Memory B cell (primary cell): ENCODE measurements around the gene CASP2.
"Not testable (repeated sequence)": the region's sequence is repeated elsewhere in the genome, so short reads cannot be mapped to it uniquely, and the experiment has no call there.

Source experiments
- ATAC-seq: fragments of 150-1000 bp; cut with Tn5 transposase; 2 replicates; pipeline ENCODE4 v1.10.0; 2021; ENCODE audit warnings: low read depth, mild to moderate bottlenecking, moderate library complexity
- DNase-seq, 2 donors: peaks; one replicate each; pipeline ENCODE4 v3.0.0; 2022; ENCODE audit warnings: low spot score in 2 of 2
- H3K27ac Mint-ChIP-seq: one replicate; pipeline ENCODE4 v1.8.0; 2022; ENCODE audit warnings: mild to moderate bottlenecking, moderate library complexity, mixed read lengths
- H3K27me3 Mint-ChIP-seq: one replicate; pipeline ENCODE4 v1.8.0; 2022; ENCODE audit warnings: mixed read lengths
- H3K36me3 Mint-ChIP-seq: one replicate; pipeline ENCODE4 v1.8.0; 2022; ENCODE audit warnings: mild to moderate bottlenecking, mixed read lengths
- H3K4me1 Mint-ChIP-seq: one replicate; pipeline ENCODE4 v1.8.0; 2022; ENCODE audit warnings: mixed read lengths
- H3K4me3 Mint-ChIP-seq: one replicate; pipeline ENCODE4 v1.8.0; 2022; ENCODE audit warnings: mild to moderate bottlenecking, moderate library complexity, mixed read lengths
- H3K9me3 Mint-ChIP-seq: one replicate; pipeline ENCODE4 v1.8.0; 2022; ENCODE audit warnings: mixed read lengths

CASP2 gene

DNA sequence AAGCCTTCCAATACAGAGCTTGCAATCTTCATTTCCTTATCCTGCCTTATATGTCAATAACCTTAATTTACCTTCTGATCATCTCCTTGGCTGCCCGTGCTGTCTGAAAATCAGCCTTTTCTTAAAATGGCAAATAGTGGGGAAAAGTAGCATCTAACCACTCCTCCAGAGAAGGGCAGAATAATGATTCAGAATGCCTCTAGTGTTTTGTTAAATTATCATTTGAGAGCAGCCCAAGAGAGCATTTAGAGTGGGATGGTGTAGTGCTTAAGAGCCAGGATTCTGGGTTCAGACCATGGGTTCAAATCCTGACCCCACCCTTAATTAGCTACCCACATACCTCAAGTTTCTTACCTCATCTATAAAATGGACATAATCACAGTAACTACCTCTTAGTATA lies 8.0 kb upstream of the CASP2 start:
- Mint-ChIP-seq H3K27me3 (no peaks in the 10 kb centered on the region), H3K4me3 (no peak overlapping the region)
- no peak for ATAC-seq

GRCh38 chr7:143280566-143280965 lies 7.6 kb upstream of the CASP2 start:
- no peak overlapping the region for H3K4me3 Mint-ChIP-seq
- no peak for DNase-seq

More for the DNA sequence above, 8.0 kb upstream of the CASP2 start:
- H3K4me1 Mint-ChIP-seq = peaks cover 29% of the 10 kb centered on the region
- no peak for DNase-seq
- no peaks in the 10 kb centered on the region for H3K36me3 Mint-ChIP-seq
- no peaks in the 10 kb centered on the region for H3K9me3 Mint-ChIP-seq
- peak overlapping the region; percentile 84 for H3K27ac Mint-ChIP-seq

DNA sequence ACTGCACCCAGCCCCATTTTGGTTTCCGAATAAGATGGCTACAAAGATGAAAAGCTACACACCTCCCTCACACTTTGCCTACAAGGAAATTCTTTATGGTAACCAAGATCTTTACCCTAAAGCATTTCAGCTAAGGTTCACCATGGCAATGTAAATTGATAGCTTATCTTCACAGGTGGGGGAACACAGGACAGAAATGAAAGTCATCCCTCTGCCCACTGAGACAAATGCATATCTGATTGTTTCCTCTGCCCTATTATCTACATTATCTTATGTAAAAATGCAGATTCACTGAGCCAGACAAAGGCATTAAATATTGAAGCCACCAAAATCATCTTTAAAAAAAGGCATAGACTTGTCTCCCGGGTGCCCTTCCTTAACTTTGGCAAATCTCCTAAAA lies 6.6 kb upstream of the CASP2 start:
- H3K36me3 Mint-ChIP-seq = no peaks in the 10 kb centered on the region
- no peak overlapping the region for H3K4me3 Mint-ChIP-seq
- no peak for ATAC-seq

More at GRCh38 chr7:143280566-143280965, 7.6 kb upstream of the CASP2 start:
- H3K9me3 Mint-ChIP-seq = no peaks in the 10 kb centered on the region
- peaks cover 29% of the 10 kb centered on the region for H3K4me1 Mint-ChIP-seq
- H3K27ac Mint-ChIP-seq = peak overlapping the region; percentile 84
- no peak for ATAC-seq
- H3K27me3 Mint-ChIP-seq = no peaks in the 10 kb centered on the region
- no peaks in the 10 kb centered on the region for H3K36me3 Mint-ChIP-seq

GRCh38 chr7:143282124-143282523 lies 6.0 kb upstream of the CASP2 start:
- Mint-ChIP-seq H3K27me3 (no peaks in the 10 kb centered on the region), H3K27ac (no peak overlapping the region), H3K9me3 (no peaks in the 10 kb centered on the region), H3K4me1 (peaks cover 29% of the 10 kb centered on the region), H3K36me3 (no peaks in the 10 kb centered on the region), H3K4me3 (no peak overlapping the region)
- ATAC-seq = no peak
- no peak for DNase-seq

More for the DNA sequence above, 6.6 kb upstream of the CASP2 start:
- Mint-ChIP-seq H3K9me3 (no peaks in the 10 kb centered on the region), H3K27ac (no peak overlapping the region), H3K4me1 (peaks cover 29% of the 10 kb centered on the region), H3K27me3 (no peaks in the 10 kb centered on the region)
- DNase-seq = no peak

DNA sequence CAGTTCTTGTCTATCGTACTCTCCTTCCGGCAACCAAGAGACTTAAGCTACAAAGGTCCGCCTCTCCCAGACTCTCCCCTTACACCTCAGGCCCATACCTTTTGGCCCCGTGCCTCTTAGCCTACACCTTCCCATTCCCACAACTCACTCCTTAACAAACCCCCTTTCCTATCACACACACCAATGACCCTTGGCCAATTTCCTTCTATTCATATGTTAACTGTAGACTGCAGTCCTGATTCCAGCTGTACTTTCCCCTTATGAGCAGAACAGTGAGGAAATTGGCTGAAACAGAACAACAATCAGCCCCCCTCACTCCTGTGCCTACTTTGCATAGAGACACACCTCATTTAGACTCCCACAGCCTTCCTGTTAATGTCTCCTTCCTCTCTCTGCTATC lies 4.8 kb upstream of the CASP2 start:
- H3K4me1 Mint-ChIP-seq = peaks cover 35% of the 10 kb centered on the region
- peak overlapping the region; percentile 70 for H3K4me3 Mint-ChIP-seq

DNA sequence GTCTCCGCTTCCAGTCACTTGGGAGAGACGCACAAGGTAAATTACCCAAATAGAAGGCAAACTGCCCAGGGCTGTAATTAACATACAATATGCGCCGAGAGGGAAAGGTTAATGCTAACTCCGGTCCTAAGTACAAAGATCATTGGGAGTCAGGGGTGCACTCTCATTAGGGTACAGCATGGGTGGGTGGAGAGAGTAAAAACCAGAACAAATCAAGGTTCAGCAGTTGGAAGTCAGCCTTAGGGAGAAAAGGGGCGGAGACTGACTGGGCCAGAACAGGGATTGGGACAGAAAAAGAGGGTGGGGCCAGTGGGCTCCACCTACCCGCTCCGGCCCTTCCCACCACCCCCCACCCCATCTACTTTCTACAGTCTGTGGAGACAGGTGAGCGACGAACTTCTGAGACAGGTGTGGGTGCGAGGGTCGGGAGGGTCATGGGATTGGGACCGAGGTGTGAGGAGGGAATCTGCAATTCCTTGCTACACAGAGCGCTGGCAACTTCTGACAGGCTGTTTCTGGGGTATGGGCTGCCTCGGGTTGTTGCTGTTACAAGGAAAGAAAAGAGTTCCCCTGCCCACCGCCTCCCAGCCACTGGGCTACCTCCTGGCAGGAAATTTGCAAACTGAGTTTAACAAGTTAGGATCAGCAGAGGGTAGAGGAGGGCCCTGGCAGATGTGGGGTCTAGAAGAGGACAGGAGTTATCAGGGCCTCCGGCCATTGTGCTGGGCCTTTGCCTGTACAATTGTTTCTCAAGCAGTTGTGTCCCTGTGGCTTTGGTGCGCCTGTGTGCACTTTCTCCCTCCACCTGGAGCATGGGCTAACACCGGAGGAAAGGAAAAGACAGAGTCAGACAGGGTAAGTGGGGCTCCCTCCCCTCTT lies 3.3 kb upstream of the CASP2 start, which contains the start of gene TMEM139:
Gene TMEM139, plus strand, starts transcription at position 368 of the 879 bp plus-strand sequence. CDS start 1,000 bp downstream, outside the sequence.
- Mint-ChIP-seq H3K27ac (peak within 1 kb of the TSS; percentile 86), H3K27me3 (no peaks in the 10 kb centered on the region), H3K9me3 (no peaks in the 10 kb centered on the region), H3K36me3 (no peaks in the 10 kb centered on the region), H3K4me3 (peak within 1 kb of the TSS; percentile 70), H3K4me1 (peaks cover 39% of the 10 kb centered on the region)
- DNase-seq (no peak), ATAC-seq (no peak)

More for the DNA sequence above, 4.8 kb upstream of the CASP2 start:
- Mint-ChIP-seq H3K27ac (peak overlapping the region; percentile 86), H3K9me3 (no peaks in the 10 kb centered on the region), H3K36me3 (no peaks in the 10 kb centered on the region), H3K27me3 (no peaks in the 10 kb centered on the region)
- ATAC-seq (peak; percentile 20), DNase-seq (no peak)

DNA sequence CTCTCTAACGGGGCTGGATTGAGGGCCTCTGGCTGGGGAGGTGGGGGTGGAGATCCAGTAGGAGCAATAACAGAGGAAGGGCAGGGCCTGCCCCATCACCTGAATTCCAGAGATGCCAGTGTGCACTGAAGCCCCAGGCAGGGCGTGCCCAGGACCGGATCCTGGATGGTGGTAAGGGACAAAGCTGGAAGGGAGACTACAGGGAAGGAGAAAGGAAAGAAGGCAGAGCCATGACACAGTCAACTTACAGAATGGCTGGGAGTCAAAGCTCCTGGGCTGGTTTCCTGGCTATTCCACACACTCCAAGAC lies 2.7 kb upstream of the CASP2 start:
- ATAC-seq (no peak), DNase-seq (no peak)
- H3K36me3 Mint-ChIP-seq = no peaks in the 10 kb centered on the region
- no peaks in the 10 kb centered on the region for H3K9me3 Mint-ChIP-seq
- no peak overlapping the region for H3K27ac Mint-ChIP-seq
- peaks cover 34% of the 10 kb centered on the region for H3K4me1 Mint-ChIP-seq
- H3K27me3 Mint-ChIP-seq = no peaks in the 10 kb centered on the region
- no peak overlapping the region for H3K4me3 Mint-ChIP-seq

DNA sequence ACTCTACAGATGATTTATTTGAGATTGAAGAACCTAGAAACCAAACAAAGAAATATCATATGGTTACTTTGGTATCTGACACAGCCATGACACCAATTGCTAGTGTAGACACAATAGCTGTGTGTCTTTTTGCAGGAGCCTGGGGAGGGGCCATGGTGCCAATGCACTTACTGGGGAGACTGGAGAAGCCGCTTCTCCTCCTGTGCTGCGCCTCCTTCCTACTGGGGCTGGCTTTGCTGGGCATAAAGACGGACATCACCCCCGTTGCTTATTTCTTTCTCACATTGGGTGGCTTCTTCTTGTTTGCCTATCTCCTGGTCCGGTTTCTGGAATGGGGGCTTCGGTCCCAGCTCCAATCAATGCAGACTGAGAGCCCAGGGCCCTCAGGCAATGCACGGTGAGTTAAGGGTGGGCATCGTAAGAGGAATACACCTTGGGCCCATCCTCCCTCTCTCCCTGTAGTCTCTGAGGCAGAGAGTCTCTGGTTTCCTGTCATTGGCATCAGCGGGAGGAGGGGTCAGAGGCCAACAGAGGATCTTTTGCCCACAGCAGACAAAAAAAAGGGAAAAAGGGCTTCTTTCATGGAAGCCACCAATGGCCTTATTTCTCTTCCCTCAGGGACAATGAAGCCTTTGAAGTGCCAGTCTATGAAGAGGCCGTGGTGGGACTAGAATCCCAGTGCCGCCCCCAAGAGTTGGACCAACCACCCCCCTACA lies 2.2 kb upstream of the CASP2 start:
- Mint-ChIP-seq H3K9me3 (no peaks in the 10 kb centered on the region), H3K27me3 (no peaks in the 10 kb centered on the region), H3K4me3 (no peak overlapping the region), H3K4me1 (peaks cover 33% of the 10 kb centered on the region), H3K36me3 (no peaks in the 10 kb centered on the region), H3K27ac (no peak overlapping the region)
- ATAC-seq = no peak
- no peak for DNase-seq

GRCh38 chr7:143286522-143286890 lies 1.6 kb upstream of the CASP2 start:
- no peaks in the 10 kb centered on the region for H3K9me3 Mint-ChIP-seq
- DNase-seq (no peak), ATAC-seq (no peak)
- no peaks in the 10 kb centered on the region for H3K27me3 Mint-ChIP-seq
- peaks cover 38% of the 10 kb centered on the region for H3K4me1 Mint-ChIP-seq
- H3K27ac Mint-ChIP-seq = no peak overlapping the region
- peaks cover 3% of the 10 kb centered on the region for H3K36me3 Mint-ChIP-seq
- no peak overlapping the region for H3K4me3 Mint-ChIP-seq

DNA sequence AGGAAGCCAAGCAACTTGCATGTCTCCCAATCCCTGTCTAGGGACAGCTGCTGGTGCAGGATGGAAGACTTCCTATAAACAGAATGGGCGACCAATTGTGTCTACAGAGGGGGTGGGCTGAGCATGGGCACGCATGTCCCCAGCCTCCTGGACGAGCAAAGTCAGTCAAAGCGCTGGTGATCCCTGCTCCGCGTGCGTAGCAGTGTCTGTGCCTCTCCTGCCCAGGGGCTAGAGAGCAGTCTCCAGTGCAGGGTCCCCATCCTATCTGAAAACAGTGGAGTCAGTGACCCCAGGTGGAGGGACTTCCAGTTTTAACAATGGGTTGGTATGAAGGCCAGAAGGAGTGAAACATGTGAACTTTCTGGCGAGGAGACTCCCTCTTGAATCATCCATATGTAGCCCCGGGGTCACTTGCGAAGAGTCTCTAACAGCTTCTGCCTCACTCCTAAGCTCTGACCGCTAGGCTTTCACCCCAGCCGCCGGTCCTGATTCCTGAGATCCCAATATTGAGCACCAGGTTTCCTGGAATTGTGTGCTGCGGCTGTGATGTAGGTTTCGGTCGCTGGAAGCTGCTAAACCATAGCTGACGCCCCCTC lies 714 bp upstream of the CASP2 start:
- Mint-ChIP-seq H3K4me3 (peak overlapping the region; percentile 98), H3K36me3 (peaks cover 7% of the 10 kb centered on the region), H3K27ac (peak overlapping the region; percentile 91), H3K4me1 (peaks cover 39% of the 10 kb centered on the region), H3K9me3 (no peaks in the 10 kb centered on the region), H3K27me3 (no peaks in the 10 kb centered on the region)
- ATAC-seq = no peak
- no peak for DNase-seq

DNA sequence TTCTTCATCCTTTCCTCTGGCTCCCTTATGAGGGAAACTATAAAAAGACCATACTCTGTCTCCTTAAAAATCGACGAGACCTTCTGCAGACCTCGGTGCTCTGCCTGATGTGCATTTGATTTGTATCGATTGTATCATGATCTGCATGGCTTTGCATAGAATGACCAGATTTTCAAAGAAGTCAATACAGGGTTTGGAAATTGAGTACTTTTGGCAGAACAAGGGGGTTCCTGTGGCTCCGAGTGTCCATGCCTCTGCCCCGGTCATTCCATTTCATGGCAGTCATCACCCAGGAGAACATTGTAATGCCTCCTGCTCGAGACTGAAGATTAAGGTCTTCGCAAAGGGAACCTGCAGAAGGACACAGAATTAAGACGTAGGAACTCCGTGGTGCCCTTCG lies 685 bp downstream of the CASP2 start:
- H3K27ac Mint-ChIP-seq = peak overlapping the region; percentile 91
- ATAC-seq (no peak), DNase-seq (no peak)
- no peaks in the 10 kb centered on the region for H3K9me3 Mint-ChIP-seq
- H3K27me3 Mint-ChIP-seq = no peaks in the 10 kb centered on the region
- H3K36me3 Mint-ChIP-seq = peaks cover 10% of the 10 kb centered on the region
- H3K4me1 Mint-ChIP-seq = peaks cover 34% of the 10 kb centered on the region
- H3K4me3 Mint-ChIP-seq = peak overlapping the region; percentile 98

GRCh38 chr7:143289421-143289820 lies 1.3 kb downstream of the CASP2 start:
- DNase-seq (no peak), ATAC-seq (no peak)
- peaks cover 32% of the 10 kb centered on the region for H3K4me1 Mint-ChIP-seq
- H3K36me3 Mint-ChIP-seq = peaks cover 16% of the 10 kb centered on the region
- H3K9me3 Mint-ChIP-seq = no peaks in the 10 kb centered on the region
- peak overlapping the region; percentile 91 for H3K27ac Mint-ChIP-seq
- no peaks in the 10 kb centered on the region for H3K27me3 Mint-ChIP-seq
- peak overlapping the region; percentile 98 for H3K4me3 Mint-ChIP-seq

DNA sequence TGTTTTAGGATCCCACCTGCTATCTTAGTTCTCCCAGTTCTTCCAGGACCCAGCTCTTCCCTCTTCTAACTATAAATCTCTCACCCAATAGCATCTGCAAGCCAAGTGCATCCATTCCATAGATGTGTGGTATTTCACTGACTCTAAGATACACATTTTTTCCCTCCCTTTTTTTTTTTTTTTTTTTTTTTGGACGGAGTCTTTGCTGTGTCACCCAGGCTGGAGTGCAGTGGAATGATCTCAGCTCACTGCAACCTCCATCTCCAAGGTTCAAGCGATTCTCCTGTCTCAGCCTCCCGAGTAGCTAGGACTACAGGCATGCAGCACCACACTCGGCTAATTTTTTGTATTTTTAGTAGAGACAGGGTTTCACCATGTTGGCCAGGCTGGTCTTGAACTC lies 1.7 kb downstream of the CASP2 start:
- not testable (repeated sequence) for H3K9me3 Mint-ChIP-seq, ATAC-seq, DNase-seq, H3K27me3 Mint-ChIP-seq, H3K27ac Mint-ChIP-seq
- H3K4me3 Mint-ChIP-seq = peak overlapping the region; percentile 98
- peaks cover 31% of the 10 kb centered on the region for H3K4me1 Mint-ChIP-seq
- H3K36me3 Mint-ChIP-seq = peaks cover 18% of the 10 kb centered on the region

- Mint-ChIP-seq H3K9me3 (no peaks in the 10 kb centered on the region), H3K27me3 (no peaks in the 10 kb centered on the region), H3K36me3 (peaks cover 21% of the 10 kb centered on the region), H3K4me3 (peak overlapping the region; percentile 98), H3K27ac (no peak overlapping the region), H3K4me1 (peaks cover 31% of the 10 kb centered on the region)
- ATAC-seq (no peak), DNase-seq (no peak)
Observed at GRCh38 chr7:143290293-143290692, 2.1 kb downstream of the CASP2 start.
